GM19452 (cell line): Measurements from ENCODE around the gene MFN2.
"Not testable (repeated sequence)": the region's sequence is repeated elsewhere in the genome, so short reads cannot be mapped to it uniquely, and the experiment has no call there.

Source experiments
- ATAC-seq: cut with Tn5 transposase; IDR thresholded peaks from one replicate; pipeline ENCODE4 v1.9.1; 2021; ENCODE audit not compliant: unreplicated experiment

Gene MFN2

DNA sequence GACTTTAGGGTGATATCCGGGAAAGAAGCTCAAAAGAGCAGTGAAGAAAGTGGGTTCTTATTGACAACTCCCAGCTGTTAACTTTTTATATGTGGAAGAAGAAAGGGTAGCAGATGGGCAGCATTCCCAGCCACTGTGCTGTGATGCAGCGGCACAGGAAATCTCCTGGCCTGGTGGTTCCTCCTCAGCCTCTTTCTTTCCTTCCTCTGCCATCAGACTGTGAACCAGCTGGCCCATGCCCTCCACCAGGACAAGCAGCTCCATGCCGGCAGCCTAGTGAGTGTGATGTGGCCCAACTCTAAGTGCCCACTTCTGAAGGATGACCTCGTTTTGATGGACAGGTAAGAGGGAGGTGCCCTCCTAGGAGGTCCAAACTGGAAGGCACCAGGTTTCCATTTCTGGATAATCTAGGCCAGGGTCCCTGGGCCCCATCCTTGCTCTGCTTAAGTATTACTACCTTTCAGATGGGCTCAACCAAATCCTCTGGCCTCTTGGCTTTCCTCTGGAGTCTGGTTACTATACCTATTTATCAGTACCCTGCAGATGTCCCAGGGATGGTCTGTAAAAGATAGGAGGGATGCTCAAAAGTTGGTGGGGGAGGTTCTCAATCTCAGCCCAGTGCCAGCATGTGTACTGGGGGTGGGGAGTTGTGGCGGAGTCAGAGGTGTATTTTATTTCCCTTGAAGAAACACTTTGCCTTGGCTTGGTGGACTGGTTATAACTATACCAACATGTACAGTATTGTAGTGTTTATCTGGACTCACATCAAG lies 17.0 kb downstream of the MFN2 start:
- no peak for ATAC-seq

DNA sequence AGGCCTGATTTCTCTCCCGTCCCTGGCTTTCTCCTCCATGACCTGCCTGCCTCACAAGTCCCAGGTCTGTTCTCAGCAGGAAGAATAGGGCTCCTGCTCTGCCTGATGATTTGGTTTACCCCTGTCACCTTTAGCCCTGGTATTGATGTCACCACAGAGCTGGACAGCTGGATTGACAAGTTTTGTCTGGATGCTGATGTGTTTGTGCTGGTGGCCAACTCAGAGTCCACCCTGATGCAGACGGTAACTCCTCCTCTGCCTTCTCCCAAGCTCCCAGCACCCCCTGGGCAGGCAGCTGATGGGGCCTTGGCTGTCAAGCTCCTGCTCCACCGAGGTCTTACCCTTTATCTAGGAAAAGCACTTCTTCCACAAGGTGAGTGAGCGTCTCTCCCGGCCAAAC lies 18.4 kb downstream of the MFN2 start:
- no peak for ATAC-seq

DNA sequence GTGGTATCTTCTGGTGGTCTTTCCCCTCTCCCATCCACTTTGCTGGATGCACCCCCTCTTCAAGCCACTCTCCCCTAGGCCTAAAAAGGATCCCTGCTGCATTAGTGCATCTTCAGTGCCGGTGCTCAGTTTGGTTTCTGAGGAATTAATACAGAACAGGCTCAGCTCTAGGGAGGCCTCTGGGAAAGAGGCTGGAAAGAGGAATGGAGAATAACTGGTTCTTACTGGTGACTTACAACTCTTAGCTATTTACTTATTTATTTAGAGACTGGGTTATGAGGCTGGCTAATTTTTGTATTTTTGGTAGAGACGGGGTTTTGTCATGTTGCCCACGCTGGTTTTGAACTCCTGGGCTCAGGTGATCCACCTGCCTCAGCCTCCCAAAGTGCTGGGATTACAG lies 19.0 kb downstream of the MFN2 start:
- ATAC-seq = no peak

DNA sequence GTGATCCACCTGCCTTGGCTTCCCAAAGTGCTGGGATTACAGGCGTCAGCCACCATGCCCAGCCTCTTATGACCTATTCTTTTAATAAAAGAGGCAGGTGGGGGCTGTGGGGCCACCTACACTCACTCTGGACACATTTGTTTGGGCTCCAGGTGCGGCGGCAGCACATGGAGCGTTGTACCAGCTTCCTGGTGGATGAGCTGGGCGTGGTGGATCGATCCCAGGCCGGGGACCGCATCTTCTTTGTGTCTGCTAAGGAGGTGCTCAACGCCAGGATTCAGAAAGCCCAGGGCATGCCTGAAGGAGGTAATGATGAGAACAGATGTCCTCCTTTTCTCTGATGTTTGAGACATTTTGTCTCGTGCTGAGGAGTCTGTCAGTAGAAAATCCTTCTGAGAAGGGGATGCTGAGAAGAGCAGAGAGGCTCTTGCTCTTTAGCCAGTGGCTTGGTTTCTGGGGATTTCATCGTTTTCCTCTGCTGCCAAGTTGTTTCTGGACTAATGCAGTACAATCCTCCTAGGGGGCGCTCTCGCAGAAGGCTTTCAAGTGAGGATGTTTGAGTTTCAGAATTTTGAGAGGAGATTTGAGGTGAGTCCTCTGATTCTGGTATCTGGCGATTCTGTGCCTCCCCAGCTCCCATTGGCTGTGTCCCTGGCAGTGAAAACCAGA lies 21.1 kb downstream of the MFN2 start:
- ATAC-seq = no peak

DNA sequence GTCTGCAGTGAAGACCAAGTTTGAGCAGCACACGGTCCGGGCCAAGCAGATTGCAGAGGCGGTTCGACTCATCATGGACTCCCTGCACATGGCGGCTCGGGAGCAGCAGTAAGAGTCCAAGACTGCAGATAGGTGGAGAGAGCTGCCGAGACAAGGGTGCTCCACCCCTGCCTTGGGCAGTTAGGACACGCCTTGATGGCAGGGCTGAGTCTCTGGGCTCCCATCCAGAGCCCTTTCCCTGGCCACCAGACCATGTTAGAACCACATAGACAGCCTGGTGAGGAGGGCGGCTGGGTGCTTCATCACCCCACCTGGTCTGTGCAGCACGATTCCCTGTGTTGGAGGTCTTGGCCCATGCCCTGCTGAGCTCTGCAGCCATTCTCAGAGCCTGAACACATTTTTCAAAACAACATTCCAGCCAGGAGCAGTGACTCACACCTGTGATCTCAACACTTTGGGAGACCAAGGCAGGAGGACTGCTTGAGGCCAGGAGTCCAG lies 21.8 kb downstream of the MFN2 start:
- ATAC-seq = no peak

DNA sequence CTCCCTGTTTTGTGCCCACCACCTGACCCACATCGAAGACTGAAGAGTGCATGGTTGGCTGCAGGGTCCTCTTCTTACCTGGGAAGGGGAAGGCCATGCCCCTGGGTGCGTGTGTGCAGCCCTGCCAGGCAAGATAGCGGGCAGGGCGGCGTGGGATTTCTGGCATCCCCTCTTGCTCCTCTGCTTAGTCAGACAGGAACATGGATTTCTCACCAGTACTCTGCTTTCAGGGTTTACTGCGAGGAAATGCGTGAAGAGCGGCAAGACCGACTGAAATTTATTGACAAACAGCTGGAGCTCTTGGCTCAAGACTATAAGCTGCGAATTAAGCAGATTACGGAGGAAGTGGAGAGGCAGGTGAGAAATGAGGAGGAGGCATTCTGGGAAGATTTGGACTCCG lies 23.5 kb downstream of the MFN2 start:
- no peak for ATAC-seq

DNA sequence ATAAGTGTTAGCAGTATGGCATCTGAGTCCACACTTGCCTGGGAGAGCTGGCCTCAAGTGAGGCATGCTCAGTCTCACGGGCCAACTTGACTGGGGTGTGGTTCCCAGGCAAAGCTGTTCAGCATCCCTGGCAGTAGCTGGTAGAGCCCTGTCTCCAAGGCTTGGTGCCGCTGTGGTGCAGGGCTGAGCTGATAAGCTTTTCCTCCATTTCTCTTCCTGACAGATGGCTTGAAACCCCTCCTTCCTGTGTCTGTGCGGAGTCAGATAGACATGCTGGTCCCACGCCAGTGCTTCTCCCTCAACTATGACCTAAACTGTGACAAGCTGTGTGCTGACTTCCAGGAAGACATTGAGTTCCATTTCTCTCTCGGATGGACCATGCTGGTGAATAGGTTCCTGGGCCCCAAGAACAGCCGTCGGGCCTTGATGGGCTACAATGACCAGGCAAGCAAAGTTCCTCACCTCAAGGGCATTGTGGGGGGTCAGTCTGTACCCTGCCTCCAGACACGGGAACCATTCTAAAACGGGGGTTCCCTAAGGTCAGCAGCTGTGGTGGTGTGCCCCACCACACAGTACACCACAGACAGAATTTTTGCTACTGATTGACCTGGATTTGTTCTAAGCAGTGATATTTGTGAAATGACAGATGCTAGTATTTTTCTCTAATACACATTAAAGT lies 25.4 kb downstream of the MFN2 start:
- ATAC-seq = no peak

DNA sequence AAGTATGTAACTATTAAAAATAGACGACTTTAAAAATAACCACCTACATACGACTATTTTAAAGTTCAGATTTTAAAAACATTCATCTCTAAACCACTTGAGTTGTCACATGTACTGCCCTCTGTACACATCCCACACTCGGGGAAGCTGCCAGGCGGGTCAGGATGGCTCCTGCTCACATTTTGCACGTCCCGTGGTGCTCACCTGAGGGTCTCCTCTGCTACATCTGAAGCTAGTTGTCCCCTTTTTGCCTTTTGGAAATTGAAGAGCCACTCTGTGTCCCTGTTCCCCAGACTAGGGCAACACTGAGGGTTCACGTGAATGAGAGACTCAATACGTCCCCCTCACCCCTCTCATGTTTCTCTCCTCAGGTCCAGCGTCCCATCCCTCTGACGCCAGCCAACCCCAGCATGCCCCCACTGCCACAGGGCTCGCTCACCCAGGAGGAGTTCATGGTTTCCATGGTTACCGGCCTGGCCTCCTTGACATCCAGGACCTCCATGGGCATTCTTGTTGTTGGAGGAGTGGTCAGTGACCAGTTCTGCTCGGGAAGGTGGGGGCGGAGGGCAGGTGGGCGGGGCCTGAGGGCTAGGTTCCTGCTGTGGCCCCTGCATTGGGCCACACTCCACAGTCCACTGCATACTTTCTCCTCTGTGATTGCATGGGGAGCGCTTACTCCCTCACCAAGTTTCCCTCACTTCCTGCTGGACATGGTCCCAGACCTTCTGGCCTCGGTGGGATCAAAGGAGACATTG lies 26.1 kb downstream of the MFN2 start:
- no peak for ATAC-seq

DNA sequence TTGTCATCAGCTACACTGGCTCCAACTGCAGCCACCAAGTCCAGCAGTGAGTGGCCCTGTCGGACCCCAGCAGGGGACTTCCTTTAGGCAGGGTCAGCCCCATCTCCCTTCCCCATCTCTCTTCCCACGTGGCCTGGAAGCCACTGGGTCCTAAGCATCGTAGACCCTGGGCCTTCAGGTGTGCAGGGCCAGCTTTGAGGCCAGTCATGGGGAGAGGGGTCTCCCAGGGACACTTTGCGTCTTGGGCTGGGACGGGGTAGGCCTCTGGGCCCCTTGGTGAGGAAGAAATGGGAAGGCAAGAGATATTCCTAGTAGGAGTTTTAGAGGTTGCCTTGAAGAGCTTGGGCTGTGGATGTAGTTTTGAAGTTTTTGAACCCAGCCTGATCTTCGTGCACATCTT lies 27.0 kb downstream of the MFN2 start:
- no peak for ATAC-seq

DNA sequence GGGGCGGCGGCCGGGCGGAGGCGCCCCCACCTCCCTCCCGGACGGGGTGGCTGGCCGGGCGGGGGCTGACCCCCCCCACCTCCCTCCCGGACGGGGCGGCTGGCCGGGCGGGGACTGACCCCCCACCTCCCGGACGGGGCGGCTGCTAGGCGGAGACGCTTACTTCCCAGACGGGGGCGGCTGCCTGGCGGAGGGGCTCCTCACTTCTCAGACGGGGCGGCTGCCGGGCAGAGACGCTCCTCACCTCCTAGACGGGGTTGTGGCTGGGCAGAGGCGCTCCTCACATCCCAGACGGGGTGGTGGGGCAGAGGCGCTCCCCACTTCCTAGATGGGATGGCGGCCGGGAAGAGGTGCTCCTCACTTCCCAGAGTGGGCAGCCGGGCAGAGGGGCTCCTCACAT lies 28.1 kb downstream of the MFN2 start:
- ATAC-seq = not testable (repeated sequence)

DNA sequence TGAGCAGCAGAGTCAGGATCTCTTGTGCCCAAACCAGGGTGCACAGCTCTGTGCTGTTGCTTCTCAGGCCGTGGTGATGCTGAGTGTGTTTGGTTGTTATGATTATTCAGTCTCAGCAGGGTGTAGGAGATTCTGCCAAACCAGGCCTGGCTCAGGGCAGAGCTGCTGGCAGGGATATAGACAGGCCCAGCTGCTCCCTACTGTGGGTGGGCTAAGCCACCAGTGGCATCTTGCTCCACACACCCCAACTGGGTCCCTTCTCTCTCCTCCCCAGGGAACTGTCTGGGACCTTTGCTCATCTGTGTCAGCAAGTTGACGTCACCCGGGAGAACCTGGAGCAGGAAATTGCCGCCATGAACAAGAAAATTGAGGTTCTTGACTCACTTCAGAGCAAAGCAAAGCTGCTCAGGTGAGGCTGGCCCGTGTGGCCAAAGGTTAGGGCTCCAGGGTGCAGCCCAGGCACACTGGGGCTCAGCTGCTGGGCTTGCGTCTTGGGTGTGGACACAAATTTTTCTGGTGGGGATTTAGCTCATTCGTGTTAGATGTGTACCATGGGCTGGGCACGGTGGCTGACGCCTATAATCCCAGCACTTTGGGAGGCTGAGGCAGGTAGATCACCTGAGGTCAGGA lies 29.2 kb downstream of the MFN2 start:
- ATAC-seq = no peak

DNA sequence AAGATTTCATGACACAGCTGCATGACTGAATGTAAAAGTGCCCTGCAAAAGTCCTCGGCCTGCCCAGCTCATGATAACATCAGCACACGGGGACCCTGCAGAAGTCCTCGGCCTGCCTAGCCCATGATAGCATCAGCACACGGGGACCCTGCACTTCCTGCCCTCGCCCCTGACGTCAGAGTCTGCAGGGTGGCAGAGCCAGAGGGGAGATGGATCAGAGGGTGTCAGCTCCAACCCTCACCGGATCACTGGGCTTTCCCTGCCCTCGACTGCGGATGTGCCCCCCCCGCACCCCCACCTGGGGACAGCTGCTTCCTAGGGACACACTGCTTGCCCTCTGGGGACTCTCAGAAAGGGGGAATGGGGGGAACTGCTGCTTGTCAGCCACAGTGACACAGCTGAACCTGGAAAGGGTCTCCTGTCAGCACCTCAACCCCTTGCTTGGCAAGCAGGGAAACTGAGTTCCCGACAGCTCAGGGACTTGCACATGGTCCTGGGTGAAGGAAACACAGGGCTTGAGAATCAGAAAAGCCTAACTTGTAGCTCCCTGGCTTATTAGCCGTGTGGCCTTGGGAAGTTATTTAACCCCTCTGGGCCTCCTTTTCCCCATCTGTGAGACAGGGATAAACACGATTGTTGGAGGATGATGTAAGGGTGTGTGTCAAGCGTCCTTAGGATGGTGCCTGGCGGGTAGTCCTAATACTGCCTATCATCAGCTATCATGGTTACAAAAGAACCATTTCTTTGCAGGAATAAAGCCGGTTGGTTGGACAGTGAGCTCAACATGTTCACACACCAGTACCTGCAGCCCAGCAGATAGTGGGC lies 30.7 kb downstream of the MFN2 start:
- no peak for ATAC-seq

DNA sequence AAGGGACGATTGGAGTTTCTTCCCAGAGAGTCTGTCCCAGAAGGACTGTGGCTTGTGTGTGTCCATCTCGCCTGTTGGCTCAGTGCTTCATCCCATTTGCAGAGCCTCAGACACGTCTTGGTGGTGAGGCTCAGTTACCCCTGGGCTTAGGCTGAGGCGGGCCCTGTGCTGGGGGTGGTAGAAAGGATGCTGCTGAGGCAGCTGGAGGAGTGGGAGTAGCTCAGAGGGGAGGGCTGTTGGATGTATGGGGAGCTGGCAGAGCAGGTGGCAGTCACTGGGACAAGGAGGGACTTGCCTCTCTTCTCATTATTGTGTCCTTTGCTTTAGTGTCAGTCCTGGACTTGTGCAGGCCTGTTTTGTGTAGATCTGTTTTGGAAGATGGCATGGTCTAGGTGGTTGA lies 31.8 kb downstream of the MFN2 start:
- ATAC-seq = no peak

DNA sequence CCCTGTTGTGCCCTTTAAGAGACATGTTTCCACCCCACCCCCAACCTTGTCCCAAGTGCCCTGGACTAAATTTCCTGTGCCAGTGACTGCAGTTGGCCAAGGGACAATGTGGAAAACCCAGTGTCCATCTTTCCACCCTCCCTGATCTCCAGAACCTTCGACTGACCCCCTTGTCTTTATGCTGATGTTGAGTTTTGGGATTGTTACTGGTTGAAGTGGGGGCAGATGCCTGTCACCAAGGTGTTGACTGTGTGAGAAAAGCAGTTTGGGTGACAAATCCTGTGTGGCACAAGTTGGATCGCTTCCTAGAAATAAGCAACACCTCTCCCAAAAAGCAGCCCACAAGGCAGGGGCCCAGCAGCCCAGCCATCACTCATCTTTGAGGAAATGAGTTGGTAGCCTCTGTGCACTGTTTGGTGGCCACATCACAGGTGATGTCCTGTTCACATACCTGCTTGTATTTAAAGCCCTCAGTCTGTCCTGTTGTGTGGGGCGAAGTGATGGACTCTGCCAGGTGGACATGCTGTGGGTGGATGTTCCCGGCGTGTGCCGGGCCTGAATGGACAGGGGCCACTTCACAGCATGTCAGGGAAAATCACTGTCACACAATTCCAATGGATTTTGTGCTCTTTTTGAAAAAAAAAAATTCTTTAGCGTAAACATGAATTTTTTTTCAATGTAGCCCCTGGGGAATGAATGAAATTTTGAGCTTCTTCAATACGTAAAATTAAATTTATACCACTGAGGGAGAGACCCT lies 32.5 kb downstream of the MFN2 start:
- no peak for ATAC-seq

DNA sequence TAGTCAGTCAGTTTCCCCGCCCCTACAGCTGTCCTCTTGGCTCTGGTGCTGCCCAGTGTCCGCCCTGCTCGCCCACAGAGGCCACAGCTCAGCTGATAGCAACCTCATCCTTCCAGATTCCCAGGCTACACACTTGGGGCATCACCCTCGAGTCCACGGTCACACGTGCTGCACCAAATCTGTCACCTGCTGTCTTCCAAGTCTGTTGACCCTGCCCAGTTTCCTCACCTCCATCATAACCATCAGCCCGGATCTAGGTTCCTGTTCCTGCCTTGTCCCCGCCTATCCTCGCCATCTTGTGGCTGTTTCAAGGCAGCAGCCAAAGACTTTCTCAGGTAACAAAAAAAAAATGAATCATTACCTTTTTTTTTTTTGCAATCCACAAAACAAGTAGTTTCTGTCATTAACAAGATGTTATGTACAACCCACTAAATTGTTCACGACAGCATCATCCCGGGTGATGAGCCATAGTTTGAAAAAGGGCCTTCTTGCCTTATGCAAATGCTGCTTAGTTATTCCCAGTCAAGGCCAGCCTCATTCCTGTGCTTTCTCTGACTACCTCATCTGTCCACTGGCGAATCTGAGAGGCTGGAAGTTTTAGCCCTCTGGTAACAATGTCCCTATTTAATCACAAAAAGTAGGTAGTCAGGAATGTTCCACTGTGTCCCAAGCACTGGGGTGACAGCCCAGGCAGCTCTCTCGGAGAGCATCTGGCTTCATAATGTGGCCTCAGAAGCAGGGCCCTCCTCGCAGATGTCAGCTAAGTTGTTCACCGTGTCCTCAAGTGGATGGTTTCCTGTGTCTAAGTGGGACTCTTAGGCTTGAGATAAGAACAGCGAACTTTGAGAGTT lies 34.1 kb downstream of the MFN2 start:
- ATAC-seq = no peak

DNA sequence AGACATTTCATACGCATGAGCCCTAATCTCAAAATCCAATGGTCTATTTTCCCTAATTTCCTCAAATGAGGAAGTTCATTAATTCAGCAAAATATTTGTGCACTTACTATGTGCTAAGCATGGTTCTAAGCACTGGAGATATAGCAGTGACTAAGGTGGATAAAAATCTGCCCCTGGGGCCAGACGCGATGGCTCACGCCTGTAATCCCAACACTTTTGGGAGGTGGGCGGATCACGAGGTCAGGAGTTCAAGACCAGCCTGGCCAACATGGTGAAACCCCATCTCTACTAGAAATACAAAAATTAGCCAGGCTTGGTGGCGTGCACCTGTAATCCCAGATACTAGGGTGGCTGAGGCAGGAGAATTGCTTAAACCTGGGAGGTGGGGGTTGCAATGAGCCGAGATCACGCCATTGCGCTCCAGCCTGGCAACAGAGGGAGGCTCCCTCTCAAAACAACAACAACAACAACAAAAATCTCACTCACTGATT lies 34.8 kb downstream of the MFN2 start:
- ATAC-seq = no peak

DNA sequence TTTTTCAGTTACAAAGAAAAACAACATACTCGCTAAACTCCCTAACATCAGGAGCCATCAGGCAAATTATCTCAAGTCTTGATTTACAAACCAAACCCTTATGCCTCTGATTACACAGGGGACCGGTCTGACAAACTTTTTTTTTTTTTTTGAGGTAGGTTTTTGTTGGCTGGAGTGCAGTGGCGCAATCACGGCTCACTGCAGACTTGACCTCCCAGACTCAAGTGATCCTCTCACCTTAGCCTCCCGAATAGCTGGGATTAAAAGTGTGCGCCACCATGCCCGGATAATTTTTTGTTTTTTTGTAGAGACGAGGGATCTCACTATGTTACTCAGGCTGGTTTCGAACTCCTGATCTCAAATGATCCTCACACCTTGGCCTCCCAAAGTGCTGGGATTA lies 35.3 kb downstream of the MFN2 start:
- ATAC-seq = no peak

DNA sequence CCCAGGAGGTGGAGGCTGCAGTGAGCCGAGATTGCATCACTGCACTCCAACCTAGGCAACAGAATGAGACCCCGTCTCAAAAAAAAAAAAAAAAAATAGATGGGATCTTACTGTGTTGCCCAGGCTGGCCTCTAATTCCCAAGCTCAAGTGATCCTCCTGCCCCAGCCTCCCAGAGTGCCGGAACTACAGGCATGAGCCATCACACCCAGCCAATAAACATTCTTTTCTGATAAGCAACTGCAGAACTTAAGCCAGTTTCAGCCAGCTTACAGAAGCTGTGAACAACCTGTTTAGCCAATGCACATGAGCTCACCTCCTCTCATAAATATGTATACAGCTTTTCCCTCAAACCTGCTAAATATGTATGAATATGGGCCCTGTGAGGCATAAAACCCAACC lies 35.9 kb downstream of the MFN2 start:
- no peak for ATAC-seq
